BE2C (cell line): ENCODE results near the gene SAPCD2.

Experiments used
- DNase-seq: peaks from one replicate; pipeline ENCODE4 v3.0.0-alpha.2; 2020
- H3K27me3 ChIP-seq: fragments of 250-450 bp; sonication (Bioruptor Pico); 2 replicates; pipeline ENCODE4 v1.5.1; 2020; ENCODE audit warnings: mild to moderate bottlenecking
- H3K36me3 ChIP-seq: fragments of 250-450 bp; sonication (Bioruptor Pico); 2 replicates; pipeline ENCODE4 v1.5.1; 2020; ENCODE audit warnings: mild to moderate bottlenecking
- H3K4me1 ChIP-seq: fragments of 250-450 bp; sonication (Bioruptor Pico); 2 replicates; pipeline ENCODE4 v1.5.1; 2020
- H3K4me3 ChIP-seq: 2 replicates; pipeline ENCODE4 v1.5.1; 2011; ENCODE audit warnings: low read depth, low read length
- H3K9me3 ChIP-seq: fragments of 250-450 bp; sonication (Bioruptor Pico); 2 replicates; pipeline ENCODE4 v1.5.1; 2020
- TF ChIP-seq, protein P1 (sequence below): IDR thresholded peaks from 2 replicates; pipeline ENCODE4 v1.5.1; 2012; ENCODE audit warnings: mild to moderate bottlenecking, low read depth, low read length

The SAPCD2 gene

DNA sequence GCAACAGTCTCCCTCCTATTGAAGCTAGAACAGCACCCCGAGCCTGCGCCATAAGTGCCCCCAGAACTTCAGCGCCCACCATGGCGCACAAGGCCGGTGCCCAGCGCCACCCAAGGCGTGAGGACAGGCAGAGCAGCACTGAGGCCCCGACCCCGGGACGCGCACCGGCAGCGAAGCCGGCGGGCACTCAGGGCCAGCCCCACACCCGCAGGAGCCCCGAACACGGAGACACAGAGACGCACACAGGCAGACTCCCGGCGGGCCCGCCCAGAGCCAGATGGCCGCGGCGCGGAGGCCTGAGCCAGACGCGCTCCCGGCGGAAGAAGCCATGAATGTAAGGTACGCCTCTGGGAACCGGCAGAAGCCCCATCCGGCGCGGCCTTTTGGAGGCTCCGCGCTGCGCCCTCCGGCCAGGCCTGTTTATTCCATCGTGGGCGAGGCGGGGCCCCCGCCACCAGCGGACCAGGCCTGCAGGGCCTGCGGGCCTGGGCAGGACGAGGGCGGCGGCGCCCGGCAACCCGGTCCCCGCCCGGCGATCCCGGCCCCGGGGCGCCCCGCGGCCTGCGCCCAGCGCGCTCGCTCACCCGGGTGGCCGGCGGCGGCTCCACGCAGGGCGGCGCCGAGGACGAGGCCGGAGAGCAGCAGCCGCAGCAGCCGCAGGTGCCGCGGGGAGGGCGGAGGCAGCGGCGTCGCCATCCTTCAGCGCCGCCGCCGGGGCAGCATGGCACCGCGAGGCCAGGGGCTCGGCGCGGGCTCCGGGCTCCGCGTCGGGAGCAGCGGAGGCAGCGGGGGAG lies 24.9 kb downstream of the SAPCD2 start:
- H3K4me1 ChIP-seq = peaks cover 14% of the 10 kb centered on the region
- peak; percentile 79 for DNase-seq
- H3K9me3 ChIP-seq = no peaks in the 10 kb centered on the region
- TF ChIP-seq, protein P1, sequence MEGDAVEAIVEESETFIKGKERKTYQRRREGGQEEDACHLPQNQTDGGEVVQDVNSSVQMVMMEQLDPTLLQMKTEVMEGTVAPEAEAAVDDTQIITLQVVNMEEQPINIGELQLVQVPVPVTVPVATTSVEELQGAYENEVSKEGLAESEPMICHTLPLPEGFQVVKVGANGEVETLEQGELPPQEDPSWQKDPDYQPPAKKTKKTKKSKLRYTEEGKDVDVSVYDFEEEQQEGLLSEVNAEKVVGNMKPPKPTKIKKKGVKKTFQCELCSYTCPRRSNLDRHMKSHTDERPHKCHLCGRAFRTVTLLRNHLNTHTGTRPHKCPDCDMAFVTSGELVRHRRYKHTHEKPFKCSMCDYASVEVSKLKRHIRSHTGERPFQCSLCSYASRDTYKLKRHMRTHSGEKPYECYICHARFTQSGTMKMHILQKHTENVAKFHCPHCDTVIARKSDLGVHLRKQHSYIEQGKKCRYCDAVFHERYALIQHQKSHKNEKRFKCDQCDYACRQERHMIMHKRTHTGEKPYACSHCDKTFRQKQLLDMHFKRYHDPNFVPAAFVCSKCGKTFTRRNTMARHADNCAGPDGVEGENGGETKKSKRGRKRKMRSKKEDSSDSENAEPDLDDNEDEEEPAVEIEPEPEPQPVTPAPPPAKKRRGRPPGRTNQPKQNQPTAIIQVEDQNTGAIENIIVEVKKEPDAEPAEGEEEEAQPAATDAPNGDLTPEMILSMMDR = no peak
- peaks cover 9% of the 10 kb centered on the region for H3K27me3 ChIP-seq
- H3K4me3 ChIP-seq = peak overlapping the region; percentile 83
- H3K36me3 ChIP-seq = peaks cover 6% of the 10 kb centered on the region; the same call in 1 of the 2 replicates

DNA sequence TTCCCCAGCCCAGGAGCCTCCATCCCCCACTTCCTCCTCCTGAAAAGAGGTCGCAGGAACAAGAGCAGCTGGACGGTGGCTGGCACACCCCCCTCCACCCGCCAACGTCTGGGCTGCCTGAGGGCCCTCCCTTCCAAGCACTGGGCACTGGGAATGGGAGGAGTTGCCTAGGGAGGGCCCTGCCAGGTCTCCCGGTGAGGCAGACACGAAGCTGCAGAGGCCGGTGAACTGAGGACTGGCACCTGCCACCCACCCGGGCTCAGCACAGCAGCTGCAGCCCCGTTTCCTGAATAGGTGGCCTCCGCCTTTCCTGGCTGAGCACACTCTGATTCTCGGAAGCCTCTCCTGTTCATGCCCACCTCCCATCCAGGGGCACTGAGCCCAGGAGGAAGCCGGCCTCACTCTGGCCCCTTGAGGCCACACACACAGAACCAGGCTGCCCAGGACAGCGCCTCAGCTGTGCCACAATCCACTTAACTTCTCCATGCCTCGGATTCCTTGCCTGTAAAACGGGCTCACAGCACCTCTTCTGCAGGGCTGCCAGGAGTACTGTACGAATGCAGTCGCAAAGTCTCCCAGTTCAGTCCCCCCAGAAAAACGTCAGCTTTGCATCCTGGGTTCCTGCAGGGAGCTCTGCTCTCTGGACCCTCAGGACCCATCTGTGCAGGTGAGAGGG lies 25.7 kb downstream of the SAPCD2 start:
- TF ChIP-seq, protein P1 = no peak
- Histone ChIP-seq H3K4me1 (peaks cover 14% of the 10 kb centered on the region), H3K4me3 (peak overlapping the region; percentile 83)

GRCh38 chr9:137044037-137044436 lies 26.3 kb downstream of the SAPCD2 start:
- Histone ChIP-seq H3K36me3 (peaks cover 17% of the 10 kb centered on the region), H3K9me3 (no peaks in the 10 kb centered on the region), H3K4me3 (peak overlapping the region; percentile 83), H3K27me3 (peaks cover 2% of the 10 kb centered on the region), H3K4me1 (peaks cover 14% of the 10 kb centered on the region)
- no peak for DNase-seq
- TF ChIP-seq, protein P1 = no peak

More for the DNA sequence above, 25.7 kb downstream of the SAPCD2 start:
- H3K9me3 ChIP-seq = no peaks in the 10 kb centered on the region
- peaks cover 11% of the 10 kb centered on the region for H3K36me3 ChIP-seq
- H3K27me3 ChIP-seq = peaks cover 8% of the 10 kb centered on the region
- no peak for DNase-seq

DNA sequence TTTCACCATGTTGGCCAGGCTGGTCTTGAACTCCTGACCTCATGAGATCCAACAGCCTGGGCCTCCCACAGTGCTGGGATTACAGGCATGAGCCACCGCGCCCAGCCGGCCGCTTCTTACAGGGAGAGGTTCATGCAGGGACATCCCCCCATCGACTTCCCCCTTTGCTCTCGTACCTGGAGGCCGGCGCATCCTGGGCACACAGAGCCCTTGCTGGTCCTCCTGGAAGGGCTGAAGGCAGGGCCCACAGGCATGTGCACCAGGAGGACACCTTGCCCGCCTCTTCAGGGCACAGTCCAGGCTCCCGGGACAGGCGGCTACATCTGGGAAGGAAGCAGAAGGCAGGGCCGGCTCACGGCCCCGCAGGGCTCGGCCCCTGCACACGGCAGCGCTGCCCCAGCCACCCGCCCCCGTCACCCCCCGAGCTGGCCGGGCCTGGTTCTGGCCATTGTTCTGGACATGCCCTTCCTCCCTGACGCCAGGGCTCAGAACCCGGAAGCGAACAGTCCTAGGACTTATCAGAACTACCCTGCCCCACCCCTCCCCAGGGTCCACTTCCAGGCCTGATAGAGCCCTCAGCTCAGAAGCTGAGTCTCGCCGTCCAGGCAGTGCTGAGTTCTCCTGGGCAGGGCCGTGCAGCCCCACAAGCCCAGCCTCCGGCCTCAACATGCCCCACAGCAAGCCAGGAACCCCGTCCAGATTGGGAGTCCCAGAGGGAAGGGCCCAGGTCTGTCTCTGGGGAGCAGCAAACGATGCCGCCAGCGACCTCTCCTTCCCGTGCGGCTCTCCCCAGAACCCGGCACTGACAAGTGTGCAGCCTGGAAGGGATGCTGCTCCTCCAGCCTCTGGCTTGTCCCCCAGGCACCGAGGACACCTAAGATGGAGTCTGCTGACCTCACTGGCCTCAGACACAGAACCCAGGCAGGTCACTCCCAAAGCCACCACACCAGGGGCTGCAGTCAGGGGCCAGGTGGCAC lies 27.3 kb downstream of the SAPCD2 start:
- Histone ChIP-seq H3K4me1 (peaks cover 14% of the 10 kb centered on the region), H3K4me3 (peak overlapping the region; percentile 19), H3K36me3 (peaks cover 22% of the 10 kb centered on the region), H3K9me3 (no peaks in the 10 kb centered on the region), H3K27me3 (no peaks in the 10 kb centered on the region)
- no peak for DNase-seq
- TF ChIP-seq, protein P1 = no peak

DNA sequence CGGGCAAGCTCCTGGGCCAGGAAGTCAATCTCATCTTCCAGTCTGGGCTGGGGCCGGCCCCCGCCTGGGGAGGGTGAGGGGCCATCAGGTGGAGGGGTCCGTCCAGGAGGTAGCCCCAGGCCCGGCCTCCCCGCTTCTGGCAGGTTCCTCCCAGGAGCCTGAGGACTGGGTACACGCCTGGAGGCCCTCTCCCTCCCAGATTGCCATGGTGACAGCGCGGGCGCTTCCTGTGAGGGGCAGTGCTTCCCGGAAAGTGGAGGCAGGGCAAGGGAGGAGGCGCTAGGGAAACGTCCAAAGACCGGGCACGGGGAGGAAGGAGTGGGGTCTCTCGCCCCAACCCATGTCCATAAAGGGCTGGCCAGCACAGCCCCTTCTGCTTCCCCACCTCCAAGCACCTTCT lies 29.2 kb downstream of the SAPCD2 start:
- Histone ChIP-seq H3K4me1 (peaks cover 14% of the 10 kb centered on the region), H3K27me3 (no peaks in the 10 kb centered on the region), H3K36me3 (peaks cover 25% of the 10 kb centered on the region), H3K9me3 (no peaks in the 10 kb centered on the region), H3K4me3 (peak overlapping the region; percentile 20; the same call in 1 of the 2 replicates)
- DNase-seq = peak; percentile 76
- TF ChIP-seq, protein P1 = no peak
